ENCODE results near the gene TTC33. TPM values are rescaled to one million over a fixed set of nuclear protein-coding genes. Genes with fewer than 3 reads are reported as not detected.

Gene TTC33
- total RNA-seq, result 5.7 and 7.6 TPM in 2 replicates

GRCh38 chr5:40755407-40756365, at the start of gene TTC33:
TSS of gene TTC33 (minus strand) at chr5:40755961. CDS start at chr5:40747018, 8,943 bp downstream.

GRCh38 chr5:40798012-40798800, 42.4 kb upstream of the TTC33 start, which contains the start of gene PRKAA1:
TSS of gene PRKAA1 (minus strand) at chr5:40798374. CDS start at chr5:40798189, 185 bp downstream.

DNA sequence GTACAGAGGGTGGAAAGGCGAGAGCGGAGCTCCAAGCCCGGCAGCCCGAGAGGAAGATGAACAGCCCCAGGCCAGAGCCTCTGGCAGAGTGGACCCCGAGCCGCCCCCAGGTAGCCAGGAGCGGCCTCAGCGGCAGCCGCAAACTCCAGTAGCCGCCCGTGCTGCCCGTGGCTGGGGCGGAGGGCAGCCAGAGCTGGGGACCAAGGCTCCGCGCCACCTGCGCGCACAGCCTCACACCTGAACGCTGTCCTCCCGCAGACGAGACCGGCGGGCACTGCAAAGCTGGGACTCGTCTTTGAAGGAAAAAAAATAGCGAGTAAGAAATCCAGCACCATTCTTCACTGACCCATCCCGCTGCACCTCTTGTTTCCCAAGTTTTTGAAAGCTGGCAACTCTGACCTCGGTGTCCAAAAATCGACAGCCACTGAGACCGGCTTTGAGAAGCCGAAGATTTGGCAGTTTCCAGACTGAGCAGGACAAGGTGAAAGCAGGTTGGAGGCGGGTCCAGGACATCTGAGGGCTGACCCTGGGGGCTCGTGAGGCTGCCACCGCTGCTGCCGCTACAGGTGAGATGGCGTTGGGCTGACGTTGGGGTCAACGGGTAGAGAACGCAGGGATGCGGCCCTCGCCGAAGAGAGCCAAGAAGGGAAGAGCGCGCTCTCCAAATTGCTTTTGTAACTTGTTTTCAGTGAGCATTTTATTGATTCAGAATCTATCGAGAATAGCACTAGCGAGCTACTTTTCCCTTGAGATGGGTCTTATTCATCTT, 75.7 kb downstream of the TTC33 start, which contains the start of gene PTGER4:
TSS of gene PTGER4 (plus strand) at position 3 of the 769 bp plus-strand sequence. CDS start 1,079 bp downstream, outside the sequence.

Other genes starting within 250 kb of the TTC33 start
- 36.9 and 86.7 TPM in 2 replicates for gene PTGER4, start 76.0 kb downstream of the TTC33 start, total RNA-seq
- 75.0 and 83.4 TPM in 2 replicates for gene PRKAA1, start 42.4 kb upstream of the TTC33 start, total RNA-seq
- 51.6 and 62.5 TPM in 2 replicates for gene RPL37, start 79.3 kb upstream of the TTC33 start, total RNA-seq
- 10.5 and 19.9 TPM in 2 replicates for gene CARD6, start 85.4 kb upstream of the TTC33 start, total RNA-seq
- gene C7, start 153.5 kb upstream of the TTC33 start, total RNA-seq, result 1,610 and 3,690 TPM in 2 replicates

Data from cardiac atrium fibroblast (primary cell).